ENCODE results near the gene AP3D1.

DNA sequence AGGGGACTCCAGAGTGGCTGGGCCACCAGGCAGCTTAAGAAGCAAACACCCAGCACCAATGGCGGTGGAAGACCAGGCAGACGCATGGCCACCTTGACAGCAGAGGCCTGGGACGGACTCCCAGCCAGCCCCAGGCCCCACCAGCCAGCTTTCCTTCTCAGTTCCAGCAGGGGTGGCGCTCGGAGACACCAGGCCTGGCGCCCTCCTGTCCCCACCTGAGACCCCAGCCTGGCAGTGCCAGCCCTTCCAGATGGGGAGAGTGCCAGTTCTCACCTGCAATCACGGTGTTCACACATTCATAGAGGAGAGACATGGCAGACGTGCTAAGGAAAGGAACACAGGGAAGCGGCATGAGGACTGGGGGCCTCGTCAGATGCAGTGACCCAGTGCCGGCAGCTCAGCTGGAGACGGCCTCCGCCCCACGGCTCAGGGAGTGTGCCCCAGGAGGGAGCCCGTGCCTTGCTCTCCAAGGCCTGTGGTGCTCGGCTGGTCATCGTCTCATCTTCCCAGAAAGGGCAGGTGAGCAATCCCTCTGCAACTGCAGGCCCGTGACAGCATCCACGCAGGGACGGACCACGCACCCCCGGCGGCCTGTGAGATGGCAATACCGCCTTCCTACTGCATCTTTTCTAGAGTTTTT lies 24.4 kb downstream of the AP3D1 start:
- TF ChIP-seq POLR2A (IDR thresholded peaks at IDR 0.05): no peak
- TF ChIP-seq, protein P1, sequence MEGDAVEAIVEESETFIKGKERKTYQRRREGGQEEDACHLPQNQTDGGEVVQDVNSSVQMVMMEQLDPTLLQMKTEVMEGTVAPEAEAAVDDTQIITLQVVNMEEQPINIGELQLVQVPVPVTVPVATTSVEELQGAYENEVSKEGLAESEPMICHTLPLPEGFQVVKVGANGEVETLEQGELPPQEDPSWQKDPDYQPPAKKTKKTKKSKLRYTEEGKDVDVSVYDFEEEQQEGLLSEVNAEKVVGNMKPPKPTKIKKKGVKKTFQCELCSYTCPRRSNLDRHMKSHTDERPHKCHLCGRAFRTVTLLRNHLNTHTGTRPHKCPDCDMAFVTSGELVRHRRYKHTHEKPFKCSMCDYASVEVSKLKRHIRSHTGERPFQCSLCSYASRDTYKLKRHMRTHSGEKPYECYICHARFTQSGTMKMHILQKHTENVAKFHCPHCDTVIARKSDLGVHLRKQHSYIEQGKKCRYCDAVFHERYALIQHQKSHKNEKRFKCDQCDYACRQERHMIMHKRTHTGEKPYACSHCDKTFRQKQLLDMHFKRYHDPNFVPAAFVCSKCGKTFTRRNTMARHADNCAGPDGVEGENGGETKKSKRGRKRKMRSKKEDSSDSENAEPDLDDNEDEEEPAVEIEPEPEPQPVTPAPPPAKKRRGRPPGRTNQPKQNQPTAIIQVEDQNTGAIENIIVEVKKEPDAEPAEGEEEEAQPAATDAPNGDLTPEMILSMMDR (IDR thresholded peaks at IDR 0.05 in 4 of 5, conservative IDR thresholded peaks at IDR 0.05 in 1 of 5): no peak
